Measurements from ENCODE around the gene DRC7.

GRCh38 chr16:57732714-57733113 lies 38.1 kb downstream of the DRC7 start:
- TF ChIP-seq, protein P1, sequence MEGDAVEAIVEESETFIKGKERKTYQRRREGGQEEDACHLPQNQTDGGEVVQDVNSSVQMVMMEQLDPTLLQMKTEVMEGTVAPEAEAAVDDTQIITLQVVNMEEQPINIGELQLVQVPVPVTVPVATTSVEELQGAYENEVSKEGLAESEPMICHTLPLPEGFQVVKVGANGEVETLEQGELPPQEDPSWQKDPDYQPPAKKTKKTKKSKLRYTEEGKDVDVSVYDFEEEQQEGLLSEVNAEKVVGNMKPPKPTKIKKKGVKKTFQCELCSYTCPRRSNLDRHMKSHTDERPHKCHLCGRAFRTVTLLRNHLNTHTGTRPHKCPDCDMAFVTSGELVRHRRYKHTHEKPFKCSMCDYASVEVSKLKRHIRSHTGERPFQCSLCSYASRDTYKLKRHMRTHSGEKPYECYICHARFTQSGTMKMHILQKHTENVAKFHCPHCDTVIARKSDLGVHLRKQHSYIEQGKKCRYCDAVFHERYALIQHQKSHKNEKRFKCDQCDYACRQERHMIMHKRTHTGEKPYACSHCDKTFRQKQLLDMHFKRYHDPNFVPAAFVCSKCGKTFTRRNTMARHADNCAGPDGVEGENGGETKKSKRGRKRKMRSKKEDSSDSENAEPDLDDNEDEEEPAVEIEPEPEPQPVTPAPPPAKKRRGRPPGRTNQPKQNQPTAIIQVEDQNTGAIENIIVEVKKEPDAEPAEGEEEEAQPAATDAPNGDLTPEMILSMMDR (IDR thresholded peaks at IDR 0.05) = no peak
- TF ChIP-seq SP1 (CRISPR knock-in tag; conservative IDR thresholded peaks at IDR 0.05) (no peak), SMAD4 (CRISPR knock-in tag; IDR thresholded peaks at IDR 0.05) (no peak), ATF3 (CRISPR knock-in tag; conservative IDR thresholded peaks at IDR 0.05) (no peak), MAX (CRISPR knock-in tag; IDR thresholded peaks at IDR 0.05) (no peak), TEAD1 (CRISPR knock-in tag; IDR thresholded peaks at IDR 0.05) (no peak), NR1H2 (CRISPR knock-in tag; IDR thresholded peaks at IDR 0.05) (no peak), NFYB (CRISPR knock-in tag; conservative IDR thresholded peaks at IDR 0.05; ENCODE audit: low read depth) (no peak), PREB (CRISPR knock-in tag; IDR thresholded peaks at IDR 0.05; ENCODE audit: borderline replicate concordance) (no peak), ZNF317 (CRISPR knock-in tag; IDR thresholded peaks at IDR 0.05; ENCODE audit: borderline replicate concordance, low read depth) (no peak), TP53 (CRISPR knock-in tag; IDR thresholded peaks at IDR 0.05) (no peak), E2F1 (CRISPR knock-in tag; IDR thresholded peaks at IDR 0.05) (no peak), ZNF416 (CRISPR knock-in tag; IDR thresholded peaks at IDR 0.05) (no peak)
- TF ChIP-seq, protein P2, sequence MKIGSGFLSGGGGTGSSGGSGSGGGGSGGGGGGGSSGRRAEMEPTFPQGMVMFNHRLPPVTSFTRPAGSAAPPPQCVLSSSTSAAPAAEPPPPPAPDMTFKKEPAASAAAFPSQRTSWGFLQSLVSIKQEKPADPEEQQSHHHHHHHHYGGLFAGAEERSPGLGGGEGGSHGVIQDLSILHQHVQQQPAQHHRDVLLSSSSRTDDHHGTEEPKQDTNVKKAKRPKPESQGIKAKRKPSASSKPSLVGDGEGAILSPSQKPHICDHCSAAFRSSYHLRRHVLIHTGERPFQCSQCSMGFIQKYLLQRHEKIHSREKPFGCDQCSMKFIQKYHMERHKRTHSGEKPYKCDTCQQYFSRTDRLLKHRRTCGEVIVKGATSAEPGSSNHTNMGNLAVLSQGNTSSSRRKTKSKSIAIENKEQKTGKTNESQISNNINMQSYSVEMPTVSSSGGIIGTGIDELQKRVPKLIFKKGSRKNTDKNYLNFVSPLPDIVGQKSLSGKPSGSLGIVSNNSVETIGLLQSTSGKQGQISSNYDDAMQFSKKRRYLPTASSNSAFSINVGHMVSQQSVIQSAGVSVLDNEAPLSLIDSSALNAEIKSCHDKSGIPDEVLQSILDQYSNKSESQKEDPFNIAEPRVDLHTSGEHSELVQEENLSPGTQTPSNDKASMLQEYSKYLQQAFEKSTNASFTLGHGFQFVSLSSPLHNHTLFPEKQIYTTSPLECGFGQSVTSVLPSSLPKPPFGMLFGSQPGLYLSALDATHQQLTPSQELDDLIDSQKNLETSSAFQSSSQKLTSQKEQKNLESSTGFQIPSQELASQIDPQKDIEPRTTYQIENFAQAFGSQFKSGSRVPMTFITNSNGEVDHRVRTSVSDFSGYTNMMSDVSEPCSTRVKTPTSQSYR (CRISPR knock-in tag; IDR thresholded peaks at IDR 0.05) = no peak

Measured in WTC11 (cell line).